ENCODE measurements around the gene OR2V1. TPM values are rescaled to one million over a fixed set of nuclear protein-coding genes. Genes with fewer than 3 reads are reported as not detected.
"Not testable (repeated sequence)": the region's sequence is repeated elsewhere in the genome, so short reads cannot be mapped to it uniquely, and the experiment has no call there.

OR2V1 gene
- total RNA-seq, 2 experiments from 2014 or later, result not detected

GRCh38 chr5:181133610-181134231, 2.8 kb upstream of the OR2V1 start:
- Mint-ChIP-seq H3K27ac (no peak overlapping the region), H3K4me3 (no peak overlapping the region), H3K4me1 (no peaks in the 10 kb centered on the region), H3K9me3 (peaks cover 1% of the 10 kb centered on the region), H3K27me3 (peaks cover 15% of the 10 kb centered on the region), H3K36me3 (ENCODE audit: low read depth) (no peaks in the 10 kb centered on the region)
- DNase-seq, result no peak
- ChIA-PET POLR2A (no interaction called here), CTCF (no interaction called here)

DNA sequence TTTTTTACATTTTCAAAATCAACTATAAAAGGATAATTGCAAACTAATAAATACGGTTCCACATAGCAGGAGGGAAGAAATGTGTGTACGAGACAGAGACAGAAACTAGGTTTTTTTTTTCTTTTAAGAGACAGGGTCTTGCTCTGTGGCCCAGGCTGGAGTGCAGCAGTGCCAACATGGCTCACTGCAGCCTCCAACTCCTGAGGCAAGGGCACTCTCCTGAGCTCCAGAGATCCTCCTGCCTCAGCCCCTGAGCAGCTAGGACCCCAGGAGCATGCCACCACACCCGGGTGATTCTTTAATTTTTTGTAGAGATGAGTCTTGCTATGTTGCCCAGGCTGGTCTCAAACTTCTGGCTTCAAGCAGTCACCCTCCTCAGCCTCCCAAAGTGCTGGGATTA, 2.1 kb upstream of the OR2V1 start:
- ChIA-PET POLR2A (no interaction called here), CTCF (no interaction called here)
- no peak overlapping the region for H3K4me3 Mint-ChIP-seq
- no peaks in the 10 kb centered on the region for H3K9me3 Mint-ChIP-seq
- no peaks in the 10 kb centered on the region for H3K4me1 Mint-ChIP-seq
- H3K27me3 Mint-ChIP-seq, result peaks cover 19% of the 10 kb centered on the region
- no peaks in the 10 kb centered on the region for H3K36me3 Mint-ChIP-seq (ENCODE audit: low read depth)
- no peak for DNase-seq
- H3K27ac Mint-ChIP-seq, result no peak overlapping the region

- no peak overlapping the region for H3K27ac Mint-ChIP-seq
- DNase-seq, result no peak
- H3K27me3 Mint-ChIP-seq, result peaks cover 20% of the 10 kb centered on the region
- ChIA-PET CTCF (no interaction called here), POLR2A (no interaction called here)
- no peaks in the 10 kb centered on the region for H3K4me1 Mint-ChIP-seq
- H3K9me3 Mint-ChIP-seq, result no peaks in the 10 kb centered on the region
- no peaks in the 10 kb centered on the region for H3K36me3 Mint-ChIP-seq (ENCODE audit: low read depth)
- no peak overlapping the region for H3K4me3 Mint-ChIP-seq
Measured at GRCh38 chr5:181131514-181131913, 545 bp upstream of the OR2V1 start.

DNA sequence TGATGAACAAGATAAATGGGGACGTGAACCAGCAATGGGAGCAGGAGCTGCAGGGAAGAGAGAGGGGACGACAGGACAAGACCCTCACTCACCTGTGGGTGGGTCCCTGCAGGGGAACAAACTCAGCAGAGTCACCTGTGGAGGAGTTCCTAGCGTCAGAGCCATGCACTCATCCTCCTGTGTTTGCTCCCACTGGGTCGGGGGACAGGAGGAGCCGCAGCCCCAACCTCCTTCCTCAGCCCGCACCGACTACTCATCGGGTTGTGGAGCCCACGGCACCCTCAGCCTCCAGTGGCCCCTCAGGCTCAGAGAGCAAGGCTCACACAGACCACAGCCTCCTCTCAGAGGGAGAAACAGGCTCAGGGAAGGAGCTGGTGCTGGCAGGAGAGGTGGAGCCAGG, 888 bp downstream of the OR2V1 start:
- H3K9me3 Mint-ChIP-seq; DNase-seq; H3K4me3 Mint-ChIP-seq; H3K4me1 Mint-ChIP-seq; H3K27ac Mint-ChIP-seq; CTCF ChIA-PET; POLR2A ChIA-PET; H3K36me3 Mint-ChIP-seq (ENCODE audit: low read depth): not testable (repeated sequence)
- peaks cover 20% of the 10 kb centered on the region for H3K27me3 Mint-ChIP-seq

DNA sequence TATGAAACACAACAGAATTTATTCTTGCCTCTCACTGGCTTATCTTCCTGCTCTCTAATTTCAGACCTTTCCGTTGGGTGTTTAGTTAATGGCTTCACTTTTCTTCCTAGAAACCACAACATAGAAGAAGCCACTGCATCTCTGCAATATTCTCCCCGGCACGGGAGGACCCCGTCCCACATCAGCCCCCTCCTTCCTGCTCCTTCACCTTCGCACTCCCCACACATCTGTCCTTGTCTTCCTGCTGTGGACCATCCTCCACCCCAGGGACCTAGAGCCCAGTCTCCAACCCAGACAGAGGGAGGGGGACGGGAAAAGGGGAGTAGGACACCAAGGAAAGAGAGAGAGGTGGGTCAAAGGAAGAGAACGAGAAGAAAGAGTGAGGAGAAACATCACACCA, 1.4 kb downstream of the OR2V1 start:
- Mint-ChIP-seq H3K27me3 (peaks cover 20% of the 10 kb centered on the region), H3K27ac (no peak overlapping the region), H3K36me3 (ENCODE audit: low read depth) (no peaks in the 10 kb centered on the region), H3K9me3 (no peaks in the 10 kb centered on the region), H3K4me1 (no peaks in the 10 kb centered on the region), H3K4me3 (no peak overlapping the region)
- CTCF ChIA-PET, result no interaction called here
- no peak for DNase-seq
- POLR2A ChIA-PET, result no interaction called here

GRCh38 chr5:181127907-181128626, 2.9 kb downstream of the OR2V1 start:
- ChIA-PET CTCF (no interaction called here), POLR2A (no interaction called here)
- no peaks in the 10 kb centered on the region for H3K9me3 Mint-ChIP-seq
- no peak overlapping the region for H3K27ac Mint-ChIP-seq
- H3K4me3 Mint-ChIP-seq, result no peak overlapping the region
- H3K36me3 Mint-ChIP-seq (ENCODE audit: low read depth), result no peaks in the 10 kb centered on the region
- peaks cover 21% of the 10 kb centered on the region for H3K27me3 Mint-ChIP-seq
- H3K4me1 Mint-ChIP-seq, result no peaks in the 10 kb centered on the region
- no peak for DNase-seq

DNA sequence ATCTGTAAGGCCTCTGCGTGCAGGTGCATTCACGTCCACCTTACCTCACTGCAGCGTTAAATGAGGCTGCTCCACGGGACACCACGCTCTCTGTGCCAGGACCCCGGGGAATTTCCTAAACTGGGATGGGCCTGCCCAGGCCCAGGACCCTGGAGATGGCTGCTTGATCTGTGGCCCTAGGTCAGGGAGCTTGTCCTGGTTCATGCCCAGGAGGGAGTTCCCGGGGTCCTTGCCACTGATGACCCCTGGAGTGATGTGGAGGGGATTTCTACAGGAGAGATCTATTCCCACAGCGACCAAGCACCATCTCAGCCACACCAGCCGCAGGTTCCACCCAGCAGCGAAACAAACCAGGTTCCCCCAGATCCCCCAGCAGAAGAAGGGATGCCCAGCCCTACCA, 3.5 kb downstream of the OR2V1 start:
- H3K4me1 Mint-ChIP-seq, result no peaks in the 10 kb centered on the region
- H3K4me3 Mint-ChIP-seq, result no peak overlapping the region
- H3K27me3 Mint-ChIP-seq, result peaks cover 23% of the 10 kb centered on the region
- no peaks in the 10 kb centered on the region for H3K36me3 Mint-ChIP-seq (ENCODE audit: low read depth)
- CTCF ChIA-PET, result no interaction called here
- H3K27ac Mint-ChIP-seq, result no peak overlapping the region
- DNase-seq, result no peak
- POLR2A ChIA-PET, result no interaction called here
- no peaks in the 10 kb centered on the region for H3K9me3 Mint-ChIP-seq

DNA sequence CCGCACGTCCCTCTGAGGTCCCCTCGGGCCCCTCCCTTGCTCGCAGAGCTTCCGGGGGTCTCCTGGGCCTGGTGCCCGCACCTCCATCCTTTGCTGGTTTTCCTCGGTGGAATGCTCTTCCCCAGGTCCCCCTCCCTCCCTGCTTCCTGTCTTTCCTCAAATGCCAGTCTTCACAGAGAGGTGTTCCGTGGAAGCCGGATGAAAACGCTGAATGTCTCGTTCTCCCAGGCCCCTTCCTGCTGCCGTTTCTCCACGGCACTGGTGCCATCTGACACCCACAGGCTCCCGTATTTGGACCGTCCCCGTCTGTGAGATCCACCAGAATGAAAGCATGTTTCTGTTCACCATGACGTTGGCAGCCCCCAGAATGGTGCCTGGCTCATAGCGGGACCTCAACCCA, 4.1 kb downstream of the OR2V1 start:
- no peak overlapping the region for H3K27ac Mint-ChIP-seq
- CTCF ChIA-PET, result no interaction called here
- POLR2A ChIA-PET, result no interaction called here
- no peaks in the 10 kb centered on the region for H3K9me3 Mint-ChIP-seq
- no peaks in the 10 kb centered on the region for H3K36me3 Mint-ChIP-seq (ENCODE audit: low read depth)
- H3K4me3 Mint-ChIP-seq, result no peak overlapping the region
- no peaks in the 10 kb centered on the region for H3K4me1 Mint-ChIP-seq
- peaks cover 27% of the 10 kb centered on the region for H3K27me3 Mint-ChIP-seq
- DNase-seq, result no peak

- H3K36me3 Mint-ChIP-seq (ENCODE audit: low read depth), result no peaks in the 10 kb centered on the region
- no peaks in the 10 kb centered on the region for H3K4me1 Mint-ChIP-seq
- no peak overlapping the region for H3K4me3 Mint-ChIP-seq
- no peak for DNase-seq
- POLR2A ChIA-PET, result no interaction called here
- H3K27ac Mint-ChIP-seq, result no peak overlapping the region
- no peaks in the 10 kb centered on the region for H3K9me3 Mint-ChIP-seq
- CTCF ChIA-PET, result no interaction called here
- peaks cover 27% of the 10 kb centered on the region for H3K27me3 Mint-ChIP-seq
Measured at GRCh38 chr5:181124526-181124925, 6.4 kb downstream of the OR2V1 start.

DNA sequence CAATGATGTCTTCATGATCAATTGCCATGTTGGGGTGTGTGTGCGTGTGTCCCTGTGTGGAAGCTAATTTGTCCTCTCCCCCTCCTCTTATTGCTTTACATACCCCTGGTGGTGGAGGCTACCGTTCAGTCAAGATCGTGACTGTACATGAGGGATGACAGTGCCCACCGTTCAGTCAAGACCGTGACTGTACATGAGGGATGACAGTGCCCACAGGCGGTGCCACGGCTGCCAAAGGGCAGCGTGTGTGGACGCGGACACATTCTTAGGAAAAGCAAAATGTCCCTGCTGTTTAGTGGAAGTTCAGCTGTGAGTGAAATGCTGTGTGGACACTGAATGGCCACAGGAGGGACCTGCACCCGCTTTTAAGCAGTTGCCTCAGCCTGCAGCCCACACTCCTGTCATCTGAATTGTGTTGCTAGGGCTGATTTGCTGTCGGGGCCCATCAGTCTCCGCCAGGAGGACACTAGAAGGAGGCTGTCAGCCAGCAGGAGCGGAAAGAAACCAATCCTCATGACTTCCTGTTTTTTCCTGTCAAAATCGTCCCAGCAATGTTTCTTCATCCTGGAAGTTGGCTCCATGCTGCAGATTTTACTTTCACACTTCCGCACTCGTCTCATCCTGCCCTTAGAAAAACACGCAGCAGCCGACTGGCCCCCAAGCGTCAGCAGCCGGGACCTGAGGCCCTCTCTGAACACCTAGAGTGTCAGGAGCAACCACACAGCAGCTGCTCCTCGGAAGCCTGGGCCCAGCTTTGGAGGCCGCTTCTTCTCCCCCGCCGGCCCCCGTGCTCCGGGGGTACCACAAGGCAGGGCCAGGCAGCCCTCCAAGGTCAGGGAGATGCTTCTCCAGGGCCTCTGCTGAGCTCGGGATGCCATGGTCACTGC, 9.1 kb downstream of the OR2V1 start:
- POLR2A ChIA-PET, result no interaction called here
- DNase-seq, result no peak
- Mint-ChIP-seq H3K27me3 (peaks cover 23% of the 10 kb centered on the region), H3K9me3 (no peaks in the 10 kb centered on the region), H3K36me3 (ENCODE audit: low read depth) (no peaks in the 10 kb centered on the region), H3K4me1 (no peaks in the 10 kb centered on the region), H3K4me3 (no peak overlapping the region), H3K27ac (no peak overlapping the region)
- CTCF ChIA-PET, result no interaction called here

DNA sequence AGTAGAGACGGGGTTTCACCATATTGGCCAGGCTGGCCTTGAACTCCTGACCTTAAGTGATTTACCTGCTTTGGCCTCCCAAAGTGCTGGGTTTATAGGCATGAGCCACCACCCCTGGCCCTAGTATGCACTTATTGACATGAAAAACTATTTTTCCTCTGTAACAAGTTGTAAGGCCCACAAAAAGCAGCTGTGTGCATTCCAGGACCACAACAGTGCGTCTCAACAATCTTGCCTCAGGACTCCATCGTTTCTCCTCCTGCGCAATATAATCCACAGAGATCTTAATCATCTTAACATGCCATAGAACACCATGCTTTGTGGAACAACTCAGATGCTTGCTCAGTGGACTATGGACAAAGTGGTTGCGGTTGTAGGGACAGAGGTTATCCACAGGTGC, 10.2 kb downstream of the OR2V1 start:
- DNase-seq, result no peak
- Mint-ChIP-seq H3K4me1 (no peaks in the 10 kb centered on the region), H3K4me3 (no peak overlapping the region), H3K27ac (no peak overlapping the region), H3K27me3 (peaks cover 31% of the 10 kb centered on the region), H3K36me3 (ENCODE audit: low read depth) (no peaks in the 10 kb centered on the region), H3K9me3 (no peaks in the 10 kb centered on the region)
- ChIA-PET CTCF (no interaction called here), POLR2A (no interaction called here)

DNA sequence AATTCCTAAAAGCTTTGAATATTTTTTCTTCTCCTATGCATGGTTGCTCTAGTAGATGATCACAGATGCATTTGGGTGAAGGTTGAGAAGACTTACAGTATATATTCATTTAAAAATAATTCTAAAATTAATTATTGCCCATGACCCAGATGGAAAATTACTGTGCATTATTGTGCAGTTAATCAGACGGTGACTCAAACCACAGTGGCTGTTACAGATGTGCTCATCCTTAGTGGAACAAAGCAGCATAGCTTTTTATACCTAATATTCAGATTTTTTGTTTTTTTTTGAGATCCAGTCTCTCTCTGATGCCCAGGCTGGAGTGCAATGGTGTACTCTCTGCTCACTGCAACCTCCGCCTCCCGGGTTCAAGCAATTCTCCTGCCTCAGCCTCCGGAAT, 10.7 kb downstream of the OR2V1 start:
- H3K27me3 Mint-ChIP-seq, result peaks cover 35% of the 10 kb centered on the region
- H3K27ac Mint-ChIP-seq, result no peak overlapping the region
- H3K36me3 Mint-ChIP-seq (ENCODE audit: low read depth), result no peaks in the 10 kb centered on the region
- POLR2A ChIA-PET, result no interaction called here
- no peak overlapping the region for H3K4me3 Mint-ChIP-seq
- no peak for DNase-seq
- H3K4me1 Mint-ChIP-seq, result peaks cover under 1% of the 10 kb centered on the region
- CTCF ChIA-PET, result no interaction called here
- H3K9me3 Mint-ChIP-seq, result no peaks in the 10 kb centered on the region

DNA sequence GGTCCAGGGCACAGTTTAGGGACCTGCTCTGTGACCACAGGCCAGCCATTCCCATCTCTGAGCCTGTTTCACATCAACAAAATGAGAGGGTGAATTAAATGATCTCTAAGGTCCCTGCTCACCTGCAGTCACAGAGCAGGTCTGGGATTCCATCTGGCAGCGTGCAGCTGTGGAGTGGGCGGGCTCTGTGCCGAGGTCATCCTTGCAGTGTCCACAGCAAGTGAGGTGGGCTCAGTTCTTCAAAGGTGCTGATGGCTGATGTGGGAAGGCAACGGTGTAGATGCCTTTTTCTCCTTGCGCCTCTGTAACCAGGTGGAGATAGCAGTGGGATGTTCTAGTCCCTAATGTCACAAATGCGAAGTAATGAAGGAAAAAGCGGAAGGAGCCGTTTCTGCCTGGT, 11.9 kb downstream of the OR2V1 start:
- H3K4me3 Mint-ChIP-seq, result no peak overlapping the region

DNA sequence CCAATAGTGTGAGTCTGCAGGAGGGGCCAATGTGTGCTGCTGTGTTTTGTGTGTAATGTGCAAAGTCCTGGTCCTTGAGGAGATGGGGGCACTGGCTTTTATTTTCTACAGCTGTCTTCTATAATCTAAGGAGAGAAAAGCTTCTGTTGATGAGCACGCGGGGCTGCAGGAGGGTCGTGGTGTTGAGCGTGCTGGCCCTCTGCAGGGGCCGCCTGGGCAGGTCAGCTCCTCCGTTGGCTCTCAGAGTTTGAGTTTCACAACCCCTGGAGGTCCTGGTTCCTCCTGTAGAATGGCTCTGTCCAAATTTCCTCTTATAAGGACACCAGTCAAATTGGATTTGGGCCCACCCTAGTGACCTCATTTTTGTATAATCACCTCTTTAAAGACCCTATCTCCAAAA, 12.6 kb downstream of the OR2V1 start:
- no peak overlapping the region for H3K4me3 Mint-ChIP-seq
- CTCF ChIA-PET, result no interaction called here
- peaks cover 48% of the 10 kb centered on the region for H3K27me3 Mint-ChIP-seq
- POLR2A ChIA-PET, result interaction anchor here (0.6 kb wide), 1 partner anchor 52 kb away, joined by 3 read pairs; no protein-coding TSS in a partner anchor
- peaks cover 3% of the 10 kb centered on the region for H3K4me1 Mint-ChIP-seq
- H3K9me3 Mint-ChIP-seq, result no peaks in the 10 kb centered on the region
- no peak overlapping the region for H3K27ac Mint-ChIP-seq
- H3K36me3 Mint-ChIP-seq (ENCODE audit: low read depth), result peaks cover 2% of the 10 kb centered on the region
- DNase-seq, result no peak

More for the DNA sequence above, 11.9 kb downstream of the OR2V1 start:
- POLR2A ChIA-PET, result no interaction called here
- peaks cover 45% of the 10 kb centered on the region for H3K27me3 Mint-ChIP-seq
- peaks cover 3% of the 10 kb centered on the region for H3K4me1 Mint-ChIP-seq
- no peaks in the 10 kb centered on the region for H3K9me3 Mint-ChIP-seq
- peaks cover 2% of the 10 kb centered on the region for H3K36me3 Mint-ChIP-seq (ENCODE audit: low read depth)
- no peak overlapping the region for H3K27ac Mint-ChIP-seq
- DNase-seq, result no peak
- CTCF ChIA-PET, result no interaction called here
